Neural progenitor cell (in vitro differentiated cells): ENCODE data around the gene COL8A1. TPM values are rescaled to one million over a fixed set of nuclear protein-coding genes. Genes with fewer than 3 reads are reported as not detected.

Source experiments
- DNase-seq: peaks from one replicate; pipeline ENCODE4 v3.0.0-alpha.2; 2016; ENCODE audit warnings: low spot score
- H2AFZ ChIP-seq: fragments of 200-600 bp; sonication (generic); replicated peaks from 2 replicates; pipeline ENCODE4 v1.6.1; 2016; ENCODE audit warnings: antibody characterized with exemption
- H3F3A ChIP-seq: fragments of 200-600 bp; sonication (generic); 2 replicates; pipeline ENCODE4 v1.6.1; 2016; ENCODE audit warnings: antibody characterized with exemption, low read depth
- H3K27ac ChIP-seq: fragments of 200-600 bp; sonication (generic); 2 replicates; pipeline ENCODE4 v1.5.1; 2016; ENCODE audit warnings: mild to moderate bottlenecking
- H3K27me3 ChIP-seq: fragments of 200-600 bp; sonication (generic); 2 replicates; pipeline ENCODE4 v1.6.1; 2016; ENCODE audit warnings: mild to moderate bottlenecking, moderate library complexity
- H3K36me3 ChIP-seq: fragments of 200-600 bp; sonication (generic); 2 replicates; pipeline ENCODE4 v1.5.1; 2016
- H3K4me1 ChIP-seq: fragments of 200-600 bp; sonication (generic); 2 replicates; pipeline ENCODE4 v1.6.1; 2016; ENCODE audit warnings: mixed run types
- H3K4me2 ChIP-seq: fragments of 200-600 bp; sonication (generic); 2 replicates; pipeline ENCODE4 v1.6.1; 2016
- H3K4me3 ChIP-seq: fragments of 200-600 bp; sonication (generic); 2 replicates; pipeline ENCODE4 v1.5.1; 2016
- H3K79me2 ChIP-seq: fragments of 200-600 bp; sonication (generic); 2 replicates; pipeline ENCODE4 v1.6.1; 2016; ENCODE audit warnings: low read depth
- H3K9ac ChIP-seq: fragments of 200-600 bp; sonication (generic); 2 replicates; pipeline ENCODE4 v1.6.1; 2016
- H3K9me3 ChIP-seq: fragments of 200-600 bp; sonication (generic); 2 replicates; pipeline ENCODE4 v1.5.1; 2016; ENCODE audit warnings: low read depth
- H4K20me1 ChIP-seq: fragments of 200-600 bp; sonication (generic); 2 replicates; pipeline ENCODE4 v1.6.1; 2016; ENCODE audit warnings: low read depth
- H3K27ac Mint-ChIP-seq: 3 replicates; pipeline ENCODE4 v1.8.0; 2021; ENCODE audit warnings: mixed read lengths
- H3K27me3 Mint-ChIP-seq: 2 replicates; pipeline ENCODE4 v1.8.0; 2022; ENCODE audit warnings: low read depth, mild to moderate bottlenecking, inconsistent platforms, moderate library complexity, mixed read lengths; ENCODE audit not compliant: insufficient read depth
- H3K36me3 Mint-ChIP-seq: 3 replicates; pipeline ENCODE4 v1.8.0; 2021; ENCODE audit warnings: mixed read lengths
- H3K4me1 Mint-ChIP-seq: 3 replicates; pipeline ENCODE4 v1.8.0; 2021; ENCODE audit warnings: mixed read lengths
- H3K4me3 Mint-ChIP-seq: 3 replicates; pipeline ENCODE4 v1.8.0; 2021; ENCODE audit warnings: mild to moderate bottlenecking, moderate library complexity, mixed read lengths
- H3K9me3 Mint-ChIP-seq: 3 replicates; pipeline ENCODE4 v1.8.0; 2020; ENCODE audit warnings: mixed read lengths
- CTCF ChIP-seq: fragments of 200-600 bp; sonication (generic); IDR thresholded peaks from 2 replicates; pipeline ENCODE4 v1.5.1; 2017; ENCODE audit warnings: antibody characterized with exemption, mild to moderate bottlenecking
- EZH2 ChIP-seq: fragments of 200-600 bp; sonication (generic); IDR thresholded peaks from 2 replicates; pipeline ENCODE4 v1.6.1; 2017; ENCODE audit warnings: antibody characterized with exemption, mild to moderate bottlenecking, moderate library complexity
- EZH2phosphoT487 ChIP-seq: fragments of 200-600 bp; sonication (generic); IDR thresholded peaks from 2 replicates; pipeline ENCODE4 v1.6.1; 2017; ENCODE audit warnings: antibody characterized with exemption
- total RNA-seq: library from RNA; depleted of rRNA; stranded (reverse); fragments of >200 nt; gene quantifications from 2 replicates; pipeline ENCODE4 v1.2.3, GENCODE V29; 2015; ENCODE audit warnings: low replicate concordance

The COL8A1 gene
- total RNA-seq, 1 donor from 2014 or later: not detected

GRCh38 chr3:99808163-99808794 lies 169.9 kb downstream of the COL8A1 start:
- H3K27ac Mint-ChIP-seq: no peak overlapping the region
- H3K9ac ChIP-seq: no peak overlapping the region

GRCh38 chr3:99809565-99809964 lies 171.2 kb downstream of the COL8A1 start:
- no peak for DNase-seq
- Histone ChIP-seq H3K4me2 (no peak overlapping the region), H3K79me2 (no peaks in the 10 kb centered on the region), H3K27ac (no peak overlapping the region), H3K9me3 (no peaks in the 10 kb centered on the region), H3K36me3 (no peaks in the 10 kb centered on the region), H3F3A (peaks cover 4% of the 10 kb centered on the region), H3K9ac (no peak overlapping the region), H3K4me3 (no peak overlapping the region), H2AFZ (no peak overlapping the region), H4K20me1 (no peaks in the 10 kb centered on the region), H3K27me3 (no peaks in the 10 kb centered on the region), H3K4me1 (no peaks in the 10 kb centered on the region)
- Mint-ChIP-seq H3K4me3 (no peak overlapping the region), H3K27me3 (no peaks in the 10 kb centered on the region), H3K9me3 (peaks cover 12% of the 10 kb centered on the region), H3K27ac (no peak overlapping the region), H3K36me3 (peaks cover 6% of the 10 kb centered on the region), H3K4me1 (no peaks in the 10 kb centered on the region)
- no peak for TF ChIP-seq EZH2phosphoT487
- no peak for TF ChIP-seq CTCF
- TF ChIP-seq EZH2: no peak

More at GRCh38 chr3:99808163-99808794, 169.9 kb downstream of the COL8A1 start:
- Histone ChIP-seq H3K4me2 (no peak overlapping the region), H3K79me2 (no peaks in the 10 kb centered on the region), H2AFZ (peak overlapping the region; percentile 67), H4K20me1 (no peaks in the 10 kb centered on the region), H3K4me3 (no peak overlapping the region), H3K4me1 (no peaks in the 10 kb centered on the region), H3K27ac (no peak overlapping the region), H3K27me3 (no peaks in the 10 kb centered on the region), H3K9me3 (no peaks in the 10 kb centered on the region), H3F3A (peaks cover 4% of the 10 kb centered on the region), H3K36me3 (no peaks in the 10 kb centered on the region)
- H3K4me3 Mint-ChIP-seq: no peak overlapping the region
- H3K9me3 Mint-ChIP-seq: peaks cover 16% of the 10 kb centered on the region
- peak; percentile 73 for DNase-seq
- peaks cover 6% of the 10 kb centered on the region for H3K36me3 Mint-ChIP-seq
- TF ChIP-seq EZH2phosphoT487: no peak
- no peak for TF ChIP-seq EZH2
- TF ChIP-seq CTCF: peak; percentile 82
- H3K4me1 Mint-ChIP-seq: no peaks in the 10 kb centered on the region
- no peaks in the 10 kb centered on the region for H3K27me3 Mint-ChIP-seq

GRCh38 chr3:99810403-99810802 lies 172.0 kb downstream of the COL8A1 start:
- peaks cover 4% of the 10 kb centered on the region for H3F3A ChIP-seq
- Mint-ChIP-seq H3K27ac (no peak overlapping the region), H3K36me3 (peaks cover 5% of the 10 kb centered on the region), H3K4me3 (no peak overlapping the region), H3K4me1 (no peaks in the 10 kb centered on the region), H3K9me3 (peaks cover 10% of the 10 kb centered on the region), H3K27me3 (no peaks in the 10 kb centered on the region)
- H3K4me2 ChIP-seq: no peak overlapping the region
- H3K27me3 ChIP-seq: no peaks in the 10 kb centered on the region
- TF ChIP-seq EZH2: no peak
- no peak for TF ChIP-seq EZH2phosphoT487
- no peak for TF ChIP-seq CTCF
- H3K4me1 ChIP-seq: no peaks in the 10 kb centered on the region
- no peak overlapping the region for H3K9ac ChIP-seq
- no peak overlapping the region for H3K4me3 ChIP-seq
- H3K27ac ChIP-seq: no peak overlapping the region
- no peak overlapping the region for H2AFZ ChIP-seq
- DNase-seq: no peak
- no peaks in the 10 kb centered on the region for H3K9me3 ChIP-seq
- H4K20me1 ChIP-seq: no peaks in the 10 kb centered on the region
- no peaks in the 10 kb centered on the region for H3K36me3 ChIP-seq
- no peaks in the 10 kb centered on the region for H3K79me2 ChIP-seq
